DND-41 (cell line): ENCODE data around the gene STAC2.

Experiments
- CTCF ChIP-seq: IDR thresholded peaks from 2 replicates; pipeline ENCODE4 v1.5.1; 2012; ENCODE audit warnings: borderline replicate concordance, low read length, moderate library complexity, mild to moderate bottlenecking; ENCODE audit not compliant: poor library complexity, severe bottlenecking; ENCODE audit errors: extremely low read depth
- EZH2 ChIP-seq: IDR thresholded peaks from 3 replicates; pipeline ENCODE4 v1.6.1; 2012; ENCODE audit warnings: borderline replicate concordance, low read depth, mild to moderate bottlenecking, moderate library complexity, low read length, inconsistent platforms; ENCODE audit not compliant: severe bottlenecking

DNA sequence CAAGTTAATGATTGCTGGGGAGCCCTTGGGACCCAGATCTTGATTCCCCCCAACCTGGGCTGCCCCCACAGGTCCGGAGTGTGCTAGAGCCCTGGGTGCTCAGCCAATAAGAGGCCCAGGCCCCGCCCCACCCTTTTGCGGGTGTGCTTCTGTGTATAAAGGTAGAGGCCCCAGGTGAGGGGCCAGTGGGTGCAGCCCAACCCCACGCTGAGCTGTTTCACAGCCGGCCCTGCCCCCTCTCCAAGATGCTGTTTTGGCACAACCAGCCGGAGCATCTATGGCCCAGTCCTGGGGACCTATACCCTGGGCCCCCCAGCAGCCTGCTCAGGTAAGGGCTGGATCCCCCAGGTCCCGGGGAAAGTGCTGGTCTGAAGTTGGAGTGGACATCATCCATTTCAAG is 11.8 kb upstream of the STAC2 start:
- TF ChIP-seq CTCF (no peak), EZH2 (no peak)
